Activated CD4-positive, alpha-beta T cell treated with anti-CD3 and anti-CD28 coated beads, Interleukin-2, Interleukin-4, amounts not matched to agents 100 ng/mL and 50 ng/mL, durations not matched to agents 16 hours and 8 hours (primary cell): ENCODE results near the gene GPR161.
A peak's percentile ranks its signal among the peaks of the same experiment; 100 is the strongest.
"Not testable (repeated sequence)": the region's sequence is repeated elsewhere in the genome, so short reads cannot be mapped to it uniquely, and the experiment has no call there.

Experiments
- DNase-seq: peaks from one replicate; pipeline ENCODE4 v3.0.0-alpha.2; 2020; ENCODE audit warnings: low spot score

The GPR161 gene, protein sequence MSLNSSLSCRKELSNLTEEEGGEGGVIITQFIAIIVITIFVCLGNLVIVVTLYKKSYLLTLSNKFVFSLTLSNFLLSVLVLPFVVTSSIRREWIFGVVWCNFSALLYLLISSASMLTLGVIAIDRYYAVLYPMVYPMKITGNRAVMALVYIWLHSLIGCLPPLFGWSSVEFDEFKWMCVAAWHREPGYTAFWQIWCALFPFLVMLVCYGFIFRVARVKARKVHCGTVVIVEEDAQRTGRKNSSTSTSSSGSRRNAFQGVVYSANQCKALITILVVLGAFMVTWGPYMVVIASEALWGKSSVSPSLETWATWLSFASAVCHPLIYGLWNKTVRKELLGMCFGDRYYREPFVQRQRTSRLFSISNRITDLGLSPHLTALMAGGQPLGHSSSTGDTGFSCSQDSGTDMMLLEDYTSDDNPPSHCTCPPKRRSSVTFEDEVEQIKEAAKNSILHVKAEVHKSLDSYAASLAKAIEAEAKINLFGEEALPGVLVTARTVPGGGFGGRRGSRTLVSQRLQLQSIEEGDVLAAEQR

GRCh38 chr1:168136709-168137514 lies at the start of gene GPR161:
Gene GPR161, minus strand, starts transcription at chr1:168136930. Its CDS starts 32,080 bp downstream, at chr1:168104850.
- DNase-seq, result no peak

GRCh38 chr1:168181063-168181720 lies 44.5 kb upstream of the GPR161 start:
- not testable (repeated sequence) for DNase-seq

GRCh38 chr1:168180148-168180524 lies 43.4 kb upstream of the GPR161 start:
- no peak for DNase-seq

DNA sequence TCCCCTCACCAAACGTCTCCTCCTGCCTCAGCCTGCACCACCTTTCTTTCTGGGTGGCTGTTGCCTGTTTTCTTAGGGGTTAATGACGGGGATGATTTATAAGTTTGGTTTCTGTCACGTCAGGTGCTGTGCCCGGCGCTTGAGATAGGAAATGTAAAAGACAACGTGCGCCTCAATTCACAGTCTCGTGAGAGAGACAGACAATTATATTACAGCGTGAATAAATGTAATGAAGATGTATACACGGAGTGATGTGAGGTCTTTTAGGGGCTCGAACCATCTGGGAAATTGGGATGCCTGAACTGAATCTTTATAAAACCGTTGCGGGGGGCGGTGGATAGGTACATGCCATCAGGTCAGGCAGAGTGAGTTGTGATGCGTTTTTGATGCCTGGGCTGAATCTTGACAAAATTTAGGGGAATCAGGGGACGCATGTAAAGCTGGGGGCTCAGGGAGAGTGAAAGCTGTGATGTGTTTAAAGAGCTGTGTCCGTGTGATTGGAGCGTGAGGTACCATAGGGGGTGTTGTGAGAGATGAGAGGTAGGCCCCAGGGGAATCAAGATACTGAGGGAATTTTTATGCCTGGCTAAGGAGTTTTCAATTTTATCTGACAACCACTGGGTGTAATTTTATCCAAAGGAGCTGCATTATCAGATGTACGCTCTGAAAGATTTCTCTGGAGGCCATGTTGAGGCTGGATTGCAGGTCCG lies 42.9 kb upstream of the GPR161 start:
- no peak for DNase-seq

GRCh38 chr1:168178638-168179437 lies 42.1 kb upstream of the GPR161 start, which contains the start of gene TIPRL:
Gene TIPRL, plus strand, starts transcription at chr1:168178962. Its CDS starts 116 bp downstream, at chr1:168179078.
- peak; percentile 97 for DNase-seq

DNA sequence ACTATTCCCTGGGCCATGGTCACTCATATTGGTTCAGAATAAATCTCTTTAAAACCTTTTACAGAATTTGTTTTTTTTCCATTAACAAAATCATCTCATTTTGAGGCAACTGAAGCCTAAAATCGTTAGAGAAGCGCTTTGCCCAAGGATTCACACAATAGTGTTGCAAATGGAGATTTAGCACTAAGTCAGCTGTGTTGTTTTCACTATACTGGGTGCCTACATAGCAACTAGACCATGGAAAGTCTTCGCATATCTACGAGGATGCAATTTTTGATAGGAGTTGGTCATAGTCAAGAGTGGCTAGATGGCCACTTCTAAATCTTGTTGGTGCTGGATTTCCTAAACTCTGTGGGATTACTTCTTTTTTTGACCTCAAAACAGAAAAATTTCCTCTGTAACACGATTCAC lies 41.5 kb upstream of the GPR161 start:
- DNase-seq, result no peak

- no peak for DNase-seq
Measured at GRCh38 chr1:168172250-168172915, 35.7 kb upstream of the GPR161 start.

GRCh38 chr1:168170564-168171508 lies 34.1 kb upstream of the GPR161 start:
- no peak for DNase-seq

GRCh38 chr1:168167806-168168205 lies 31.1 kb upstream of the GPR161 start:
- DNase-seq, result no peak

GRCh38 chr1:168164771-168165170 lies 28.0 kb upstream of the GPR161 start:
- no peak for DNase-seq

- no peak for DNase-seq
Measured at GRCh38 chr1:168163670-168164069, 26.9 kb upstream of the GPR161 start.

DNA sequence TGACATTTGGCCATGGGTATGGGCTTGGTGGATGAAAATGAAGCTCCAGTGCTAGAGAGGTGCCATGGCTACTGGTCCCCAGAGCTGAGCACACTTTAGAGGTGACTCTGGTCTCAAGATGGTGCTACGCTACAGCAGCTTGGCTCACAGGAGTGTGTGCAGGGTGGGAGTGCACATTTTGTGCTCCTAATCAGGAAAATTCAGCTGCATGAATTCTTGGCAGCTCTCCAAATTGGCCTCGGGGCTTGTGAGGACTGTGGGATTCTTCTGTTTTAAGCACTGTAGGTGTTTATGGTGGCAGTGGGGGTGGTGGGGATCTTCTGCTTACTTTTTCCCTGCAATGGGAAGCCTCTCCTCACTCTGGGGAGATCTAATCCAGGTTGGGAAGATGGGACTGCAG lies 24.7 kb upstream of the GPR161 start:
- DNase-seq, result no peak

GRCh38 chr1:168159979-168160378 lies 23.2 kb upstream of the GPR161 start:
- no peak for DNase-seq

GRCh38 chr1:168159251-168159650 lies 22.5 kb upstream of the GPR161 start:
- DNase-seq, result no peak

DNA sequence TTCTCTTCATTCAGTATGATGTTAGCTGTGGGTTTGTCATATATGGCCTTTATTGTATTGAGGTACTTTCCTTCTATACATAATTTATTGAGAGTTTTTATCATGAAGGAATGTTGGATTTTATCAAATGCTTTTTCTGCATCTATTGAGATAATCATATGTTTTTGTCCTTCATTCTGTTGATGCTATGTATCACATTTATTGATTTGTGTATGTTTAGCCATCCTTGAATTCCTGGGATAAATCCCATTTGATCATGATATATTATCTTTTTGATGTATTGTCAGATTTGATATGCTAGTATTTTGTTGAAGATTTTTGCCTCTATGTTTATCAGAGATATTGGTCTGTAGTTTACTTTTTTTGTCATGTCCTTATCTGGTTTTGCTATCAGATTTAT lies 20.9 kb upstream of the GPR161 start:
- no peak for DNase-seq

GRCh38 chr1:168155910-168156309 lies 19.2 kb upstream of the GPR161 start:
- DNase-seq, result no peak

DNA sequence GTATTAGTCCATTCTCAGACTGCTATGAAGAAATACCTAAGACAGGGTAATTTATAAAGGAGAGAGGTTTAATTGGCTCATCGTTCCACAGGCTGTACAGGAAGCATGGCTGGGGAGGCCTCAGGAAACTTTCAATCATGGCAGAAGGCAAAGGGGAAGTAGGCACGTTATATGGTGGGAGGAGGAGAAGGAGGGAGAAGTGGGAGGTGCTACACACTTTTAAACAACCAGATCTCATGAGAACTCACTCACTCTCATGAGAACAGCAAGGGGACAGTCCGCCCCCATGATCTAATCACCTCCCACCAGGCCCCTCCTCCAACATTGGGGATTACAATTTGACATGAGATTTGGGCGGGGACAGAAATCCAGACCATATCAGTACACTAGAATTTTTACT lies 18.0 kb upstream of the GPR161 start:
- not testable (repeated sequence) for DNase-seq

GRCh38 chr1:168151935-168152334 lies 15.2 kb upstream of the GPR161 start:
- no peak for DNase-seq

DNA sequence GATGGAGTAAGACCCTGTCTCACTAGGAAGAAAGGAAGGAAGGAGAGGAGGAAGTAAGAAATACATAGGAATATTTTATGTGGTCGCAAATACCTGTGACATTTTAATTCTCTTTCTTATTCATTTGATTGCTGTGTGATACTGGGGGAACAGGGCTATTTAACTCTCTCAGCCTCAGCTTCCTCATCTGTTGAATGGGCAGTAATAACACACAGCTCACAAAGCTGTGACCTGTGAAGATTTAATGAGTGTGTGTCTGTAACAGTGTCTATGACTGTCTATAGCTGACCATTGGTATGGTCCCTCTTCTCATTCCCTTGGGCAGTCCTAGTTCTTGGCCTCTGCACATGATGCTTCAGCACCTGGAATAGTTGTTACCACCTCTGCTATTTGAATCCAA lies 13.6 kb upstream of the GPR161 start:
- no peak for DNase-seq
